Endothelial cell of hepatic sinusoid (primary cell): Measurements from ENCODE around the gene SKOR1.

Experiments
- in situ Hi-C: cut with HindIII; loops from 2 replicates; pipeline ENCODE4 v1.10.0; 2017; ENCODE audit warnings: low sequenced_read_pairs

Gene SKOR1

GRCh38 chr15:67829647-67830504, 4.6 kb downstream of the SKOR1 start:
- in situ Hi-C loops: no loop called here

- in situ Hi-C loops: no loop called here
Measured at GRCh38 chr15:67831363-67831762, 6.1 kb downstream of the SKOR1 start.

- in situ Hi-C loops: no loop called here
Measured at GRCh38 chr15:67832031-67832551, 6.8 kb downstream of the SKOR1 start.

GRCh38 chr15:67832897-67833709, 7.8 kb downstream of the SKOR1 start:
- in situ Hi-C loops: no loop called here

- in situ Hi-C loops: no loop called here
Measured at GRCh38 chr15:67833710-67834511, 8.6 kb downstream of the SKOR1 start.

- in situ Hi-C loops: no loop called here
Measured at GRCh38 chr15:67834581-67835296, 9.4 kb downstream of the SKOR1 start.

- in situ Hi-C loops: no loop called here
Measured at GRCh38 chr15:67835297-67836133, 10.2 kb downstream of the SKOR1 start.

- in situ Hi-C loops: no loop called here
Measured at GRCh38 chr15:67836134-67836455, 10.8 kb downstream of the SKOR1 start.

GRCh38 chr15:67836477-67836876, 11.2 kb downstream of the SKOR1 start:
- in situ Hi-C loops: no loop called here

GRCh38 chr15:67836955-67837354, 11.6 kb downstream of the SKOR1 start:
- in situ Hi-C loops: no loop called here

GRCh38 chr15:67838789-67839332, 13.6 kb downstream of the SKOR1 start:
- in situ Hi-C loops: no loop called here

- in situ Hi-C loops: no loop called here
Measured at GRCh38 chr15:67839499-67839928, 14.2 kb downstream of the SKOR1 start.

GRCh38 chr15:67839929-67840748, 14.8 kb downstream of the SKOR1 start, which contains the start of gene RNU6-1:
Gene RNU6-1 (minus strand): TSS chr15:67840045.
- in situ Hi-C loops: no loop called here

GRCh38 chr15:67840749-67841512, 15.6 kb downstream of the SKOR1 start:
- in situ Hi-C loops: no loop called here

- in situ Hi-C loops: no loop called here
Measured at GRCh38 chr15:67841513-67841762, 16.1 kb downstream of the SKOR1 start.

- in situ Hi-C loops: no loop called here
Measured at GRCh38 chr15:67843092-67843501, 17.8 kb downstream of the SKOR1 start.

GRCh38 chr15:67843571-67844387, 18.5 kb downstream of the SKOR1 start:
- in situ Hi-C loops: no loop called here
